HepG2 (cell line): ENCODE data around the gene CFAP100. TPM values are rescaled to one million over a fixed set of nuclear protein-coding genes. Genes with fewer than 3 reads are reported as not detected.
A peak's percentile ranks its signal among the peaks of the same experiment; 100 is the strongest.

ENCODE experiments used
- ATAC-seq: fragments of 200-7000 bp; cut with Tn5 transposase; 3 replicates; pipeline ENCODE4 v1.9.1; 2020; ENCODE audit warnings: mild to moderate bottlenecking, moderate library complexity
- BruUV-seq: library from RNA; stranded (reverse); fragments of 400-500 nt; replicated peaks from 2 replicates; lab custom pipeline; 2021; lab: Mats Ljungman, UMichigan
- CTCF ChIA-PET: fragments of 300-600 bp; formaldehyde crosslinking; extraction: SDS; loops from one replicate; lab custom pipeline; 2021; ENCODE audit warnings: low total read pairs, inconsistent platforms, low intra/inter-chr PET ratio; lab: Yijun Ruan, JAX
- POLR2A ChIA-PET: fragments of 350-600 bp; sonication (Branson Sonifier 250); formaldehyde crosslinking; loops from one replicate; lab custom pipeline; 2020; ENCODE audit warnings: antibody characterized with exemption, inconsistent platforms; lab: Yijun Ruan, JAX
- DNase-seq: peaks from one replicate; pipeline ENCODE4 v3.0.0-alpha.2; 2015; ENCODE audit warnings: low spot score
- FAIRE-seq: peaks from 3 replicates; lab custom pipeline; 2011; peaks lifted over from hg19 to GRCh38; lab: Jason Lieb, UNC
- H2AFZ ChIP-seq: one replicate; pipeline ENCODE4 v1.6.1; 2011; ENCODE audit warnings: low read length, inconsistent platforms
- H3K27ac ChIP-seq: fragments of 300-600 bp; 3 replicates; pipeline ENCODE4 v1.8.0; 2011; ENCODE audit warnings: mixed run types, mild to moderate bottlenecking, mixed read lengths, low read length, inconsistent platforms; ENCODE audit not compliant: insufficient read depth; ENCODE audit errors: extremely low read length
- H3K27me3 ChIP-seq, 2 experiments: fragments of 200-600 bp in 1 of 2; 2 replicates in 1 of 2; 3 replicates in 1 of 2; pipeline versions ENCODE4 v1.6.0 to v1.8.0; 2011; ENCODE audit warnings: low read length in 2 of 2, mild to moderate bottlenecking in 2 of 2, moderate library complexity in 2 of 2, inconsistent platforms in 1 of 2; ENCODE audit not compliant: insufficient read depth in 2 of 2, control insufficient read depth in 1 of 2
- H3K36me3 ChIP-seq, 2 experiments: fragments of 200-600 bp in 1 of 2; replicated peaks in 1 of 2; 2 replicates in 1 of 2; 3 replicates in 1 of 2; pipeline versions ENCODE4 v1.5.1 to v1.8.0; 2011; ENCODE audit warnings: low read length in 2 of 2, inconsistent platforms in 1 of 2; ENCODE audit not compliant: insufficient read depth in 2 of 2, control insufficient read depth in 1 of 2
- H3K4me1 ChIP-seq: 2 replicates; pipeline ENCODE4 v1.5.1; 2012; ENCODE audit warnings: low read length, inconsistent platforms; ENCODE audit not compliant: insufficient read depth
- H3K4me2 ChIP-seq: 2 replicates; pipeline ENCODE4 v1.6.0; 2011; ENCODE audit warnings: low read depth, low read length, inconsistent platforms
- H3K4me3 ChIP-seq, 3 experiments: fragments of 200-600 bp in 1 of 3; sonication (generic), shearing (Covaris generic) in 1 of 3; replicated peaks in 1 of 3; 2 replicates each; pipeline ENCODE4 v1.5.1; 2011 to 2016; ENCODE audit warnings: low read length in 3 of 3, inconsistent platforms in 2 of 3, low read depth in 2 of 3, mild to moderate bottlenecking in 2 of 3, control low read depth in 1 of 3, mixed read lengths in 1 of 3; ENCODE audit not compliant: insufficient read depth in 1 of 3
- H3K79me2 ChIP-seq: one replicate; pipeline ENCODE4 v1.6.1; 2011; ENCODE audit warnings: low read length, inconsistent platforms; ENCODE audit not compliant: insufficient read depth
- H3K9ac ChIP-seq: 2 replicates; pipeline ENCODE4 v1.6.0; 2011; ENCODE audit warnings: mild to moderate bottlenecking, low read depth, low read length, inconsistent platforms; ENCODE audit not compliant: insufficient read depth
- H3K9me3 ChIP-seq: 2 replicates; pipeline ENCODE4 v1.5.1; 2012; ENCODE audit warnings: mild to moderate bottlenecking, low read length
- H4K20me1 ChIP-seq: 2 replicates; pipeline ENCODE4 v1.6.0; 2011; ENCODE audit warnings: inconsistent platforms, mild to moderate bottlenecking, low read length, moderate library complexity; ENCODE audit not compliant: insufficient read depth
- BORCS8-MEF2B ChIP-seq: sonication (generic); formaldehyde crosslinking; IDR thresholded peaks from 2 replicates; pipeline ENCODE4 v1.8.0; 2022; ENCODE audit warnings: mild to moderate bottlenecking, missing genetic modification reagents
- CC2D1A ChIP-seq: sonication (generic); formaldehyde crosslinking; IDR thresholded peaks from 2 replicates; pipeline ENCODE4 v1.8.1; 2023; ENCODE audit warnings: mild to moderate bottlenecking, missing genetic modification reagents
- CEBPB ChIP-seq: IDR thresholded peaks from 2 replicates; pipeline ENCODE4 v1.6.1; 2011; ENCODE audit warnings: low read depth, low read length, improper control_type of control experiment, borderline replicate concordance
- CEBPG ChIP-seq: IDR thresholded peaks from 2 replicates; pipeline ENCODE4 v1.6.1; 2016
- CSRNP2 ChIP-seq: sonication (generic); formaldehyde crosslinking; conservative IDR thresholded peaks from 2 replicates; pipeline ENCODE4 v1.8.0; 2022; ENCODE audit warnings: low read depth, missing genetic modification reagents
- HMGA1 ChIP-seq: sonication (generic); formaldehyde crosslinking; conservative IDR thresholded peaks from 2 replicates; pipeline ENCODE4 v1.4.0; 2020; ENCODE audit warnings: missing genetic modification reagents
- MIXL1 ChIP-seq: IDR thresholded peaks from 2 replicates; pipeline ENCODE4 v1.6.1; 2016
- MNT ChIP-seq: fragments of 450-650 bp; IDR thresholded peaks from 2 replicates; pipeline ENCODE4 v1.6.1; 2016
- MXD3 ChIP-seq: IDR thresholded peaks from 2 replicates; pipeline ENCODE4 v1.6.1; 2016; ENCODE audit warnings: mild to moderate bottlenecking, missing biosample characterization, missing genetic modification reagents
- SP4 ChIP-seq: sonication (generic); formaldehyde crosslinking; IDR thresholded peaks from 2 replicates; pipeline ENCODE4 v1.8.1; 2023; ENCODE audit warnings: mild to moderate bottlenecking, missing genetic modification reagents
- YEATS4 ChIP-seq: sonication (generic); formaldehyde crosslinking; IDR thresholded peaks from 2 replicates; pipeline ENCODE4 v1.4.0; 2020; ENCODE audit warnings: missing genetic modification reagents, borderline replicate concordance
- ZFAT ChIP-seq: sonication (generic); formaldehyde crosslinking; conservative IDR thresholded peaks from 2 replicates; pipeline ENCODE4 v1.8.1; 2023; ENCODE audit warnings: missing genetic modification reagents, inconsistent platforms
- ZFP82 ChIP-seq: sonication (generic); formaldehyde crosslinking; IDR thresholded peaks from 2 replicates; pipeline ENCODE4 v1.5.1; 2020; ENCODE audit warnings: mild to moderate bottlenecking, missing genetic modification reagents, borderline replicate concordance
- ZMAT5 ChIP-seq: sonication (generic); formaldehyde crosslinking; IDR thresholded peaks from 2 replicates; pipeline ENCODE4 v1.5.0; 2020; ENCODE audit warnings: mild to moderate bottlenecking, low read depth, missing genetic modification reagents, borderline replicate concordance
- ZNF101 ChIP-seq: sonication (generic); formaldehyde crosslinking; IDR thresholded peaks from 2 replicates; pipeline ENCODE4 v1.4.0; 2020; ENCODE audit warnings: mild to moderate bottlenecking, low read depth, missing genetic modification reagents, borderline replicate concordance
- ZNF558 ChIP-seq: sonication (generic); formaldehyde crosslinking; IDR thresholded peaks from 2 replicates; pipeline ENCODE4 v1.9.0; 2022; ENCODE audit warnings: mild to moderate bottlenecking, missing genetic modification reagents, borderline replicate concordance
- ZNF703 ChIP-seq: sonication (generic); formaldehyde crosslinking; IDR thresholded peaks from 2 replicates; pipeline ENCODE4 v1.5.1; 2020; ENCODE audit warnings: missing genetic modification reagents, mild to moderate bottlenecking, moderate library complexity, borderline replicate concordance
- WGBS: methylation state at CpG from one replicate; pipeline ENCODE4 v1.1.6; 2017; ENCODE audit warnings: low lambda C conversion rate; 5-methylcytosine and 5-hydroxymethylcytosine counted together
- in situ Hi-C: cut with HindIII; loops from 2 replicates; pipeline ENCODE4 v1.10.0; 2017; ENCODE audit warnings: low pct_unique_long_range_greater_than_20kb; ENCODE audit not compliant: extremely low pct_ligation_motif_present
- intact Hi-C: fragments of 100-400 bp; cut with micrococcal nuclease; formaldehyde crosslinking; loops from one replicate; pipeline ENCODE4 v1.10.0; 2022; ENCODE audit not compliant: unreplicated experiment
- polyA plus RNA-seq, 8 experiments: library from polyadenylated mRNA; depleted of rRNA in 3 of 8; stranded (reverse) in 7 of 8; unstranded in 1 of 8; fragments of >200 nt; fragmentation: Illumina TruSeq in 4 of 8; extraction: Trizol in 4 of 8; gene quantifications; 2 replicates each; pipeline versions ENCODE4 v1.2.1 to v1.2.3, GENCODE V29; 2011 to 2016; ENCODE audit warnings: low read depth in 4 of 8, missing spikeins in 1 of 8, mixed read lengths in 1 of 8; ENCODE audit not compliant: insufficient read depth in 1 of 8
- total RNA-seq, 5 experiments: library from RNA; depleted of rRNA; stranded (reverse); fragments of >200 nt; fragmentation: Illumina TruSeq; extraction: Trizol; gene quantifications; 2 replicates each; pipeline ENCODE4 v1.2.3, GENCODE V29; 2016; ENCODE audit warnings: low read depth in 1 of 5

Gene CFAP100
- total and polyA plus RNA-seq, 2 of the 13 experiments (the other 11 are each of a cell fraction or from before 2014, with no cell fraction given) = 0.32 TPM; not detected in 1

GRCh38 chr3:126393563-126393962 lies 1.1 kb upstream of the CFAP100 start:
- DNase-seq (no peak), FAIRE-seq (no peak), ATAC-seq (no peak)
- Histone ChIP-seq H3K27me3 (peaks cover 2 to 32% of the 10 kb centered on the region in 2 experiments; a peak in 3 of 5 replicates), H3K4me1 (peaks cover 11% of the 10 kb centered on the region), H3K36me3 (no peaks in the 10 kb centered on the region), H3K27ac (no peak overlapping the region), H3K9ac (no peak overlapping the region), H3K4me2 (no peak overlapping the region), H3K9me3 (no peaks in the 10 kb centered on the region), H3K79me2 (no peaks in the 10 kb centered on the region), H3K4me3 (no peak overlapping the region), H4K20me1 (no peaks in the 10 kb centered on the region), H2AFZ (no peak overlapping the region)
- ChIA-PET CTCF (no interaction called here), POLR2A (no interaction called here)
- no peak for TF ChIP-seq CSRNP2
- TF ChIP-seq MNT = peak; percentile 89
- intact Hi-C loops = no loop called here
- WGBS = 5% methylated on average over 3 of the region's 4 CpGs
- in situ Hi-C loops = loop anchor here (5.0 kb wide), 1 partner anchor 146 kb away; no protein-coding TSS in a partner anchor
- no TSS peak for BruUV-seq

- ChIA-PET POLR2A (no interaction called here), CTCF (no interaction called here)
- H3K4me2 ChIP-seq = no peak overlapping the region
- H3K27me3 ChIP-seq = peaks cover 2 to 37% of the 10 kb centered on the region in 2 experiments; a peak in 3 of 5 replicates
- no peaks in the 10 kb centered on the region for H3K79me2 ChIP-seq
- H3K27ac ChIP-seq = no peak overlapping the region
- no peak overlapping the region for H2AFZ ChIP-seq
- in situ Hi-C loops = loop anchor here (5.0 kb wide), 1 partner anchor 148 kb away; no protein-coding TSS in a partner anchor
- H3K4me1 ChIP-seq = no peaks in the 10 kb centered on the region
- no peak for ATAC-seq
- intact Hi-C loops = no loop called here
- WGBS = 88% methylated on average over 23 of the region's 30 CpGs
- H3K4me3 ChIP-seq = no peak overlapping the region
- BruUV-seq = no TSS peak
- no peaks in the 10 kb centered on the region for H3K36me3 ChIP-seq
- no peak for DNase-seq
- no peaks in the 10 kb centered on the region for H4K20me1 ChIP-seq
- no peak overlapping the region for H3K9ac ChIP-seq
- FAIRE-seq = no peak
- no peaks in the 10 kb centered on the region for H3K9me3 ChIP-seq
- TF ChIP-seq CC2D1A (CRISPR knock-in tag) (no peak), MIXL1 (CRISPR knock-in tag) (no peak), ZFP82 (no peak), YEATS4 (CRISPR knock-in tag) (no peak), MXD3 (CRISPR knock-in tag) (no peak), ZFAT (CRISPR knock-in tag) (no peak), CEBPB (no peak), ZNF101 (no peak), CEBPG (CRISPR knock-in tag) (no peak), HMGA1 (no peak), BORCS8-MEF2B (CRISPR knock-in tag) (no peak), ZNF703 (CRISPR knock-in tag) (no peak), ZNF558 (no peak), SP4 (CRISPR knock-in tag) (no peak), ZMAT5 (CRISPR knock-in tag) (no peak)
These were observed 240 bp downstream of the CFAP100 start for GRCh38 chr3:126394977-126395321.
